ENCODE results near the gene GPRASP1. TPM values are rescaled to one million over a fixed set of nuclear protein-coding genes. Genes with fewer than 3 reads are reported as not detected.
A peak's percentile ranks its signal among the peaks of the same experiment; 100 is the strongest.
"Not testable (repeated sequence)": the region's sequence is repeated elsewhere in the genome, so short reads cannot be mapped to it uniquely, and the experiment has no call there.

Gene GPRASP1
- 0.48 and 0.83 TPM in 2 replicates for total RNA-seq (2014; rRNA removed; shearing (Covaris generic))
- polyA plus RNA-seq (2015; cell fraction: cytosol; rRNA removed): 0.15 and 0.25 TPM in 2 replicates
- 3.8 and 6.0 TPM in 2 replicates for polyA plus RNA-seq (2015; cell fraction: nucleus; rRNA removed)

DNA sequence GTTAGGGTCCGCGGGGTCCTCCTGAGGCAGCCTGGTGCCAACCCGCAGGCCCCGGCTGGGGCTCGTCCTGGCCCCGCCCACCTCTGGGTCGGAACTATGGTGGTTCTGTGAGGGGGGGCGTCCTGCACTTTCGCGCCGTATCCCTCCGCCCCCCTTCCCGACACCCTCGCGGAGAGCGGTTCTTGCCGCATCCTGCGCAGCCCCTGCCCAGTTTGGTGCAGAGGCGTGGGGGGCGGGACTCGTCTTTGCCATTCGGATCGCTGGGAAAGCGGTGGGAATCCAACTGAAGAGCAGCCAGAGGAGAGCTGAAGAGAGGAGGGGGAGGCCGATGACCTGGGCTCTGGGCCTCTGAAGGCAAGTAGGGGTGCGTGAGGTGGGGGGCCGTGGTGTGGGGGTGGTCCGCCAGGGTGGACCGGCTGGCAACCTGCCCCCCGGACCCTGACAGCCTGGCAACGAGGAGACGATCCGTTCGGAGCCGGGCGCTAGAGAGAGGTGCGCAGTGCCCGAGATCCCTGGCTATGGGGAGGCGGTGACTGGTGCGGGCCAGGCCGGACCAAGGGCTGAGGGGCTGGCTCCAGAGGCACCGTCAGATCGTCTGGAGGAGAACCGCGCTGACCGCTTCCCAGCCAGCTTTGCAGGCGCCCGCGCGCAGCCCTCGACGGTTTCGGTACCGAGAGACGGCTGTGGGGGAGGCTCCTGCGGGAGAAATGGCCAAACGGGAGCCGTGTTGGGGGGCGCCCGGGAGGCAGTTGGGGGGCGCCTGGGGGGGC is at the start of gene GPRASP1:
Gene GPRASP1 (plus strand): TSS at position 242 of the 770 bp plus-strand sequence. CDS start 2,431 bp downstream, outside the sequence.
- no peak for DNase-seq (ENCODE audit: low read depth, low spot score)
- in situ Hi-C loops (cut with HindIII; ENCODE audit: low pct_unique_long_range_greater_than_20kb, low sequenced_read_pairs): no loop called here

- DNase-seq (ENCODE audit: low read depth, low spot score): peak; percentile 89
- in situ Hi-C loops (cut with HindIII; ENCODE audit: low pct_unique_long_range_greater_than_20kb, low sequenced_read_pairs): no loop called here
Measured at GRCh38 chrX:102604327-102604726, 47.0 kb upstream of the GPRASP1 start.

- DNase-seq (ENCODE audit: low read depth, low spot score): no peak
- in situ Hi-C loops (cut with HindIII; ENCODE audit: low pct_unique_long_range_greater_than_20kb, low sequenced_read_pairs): no loop called here
Measured at GRCh38 chrX:102606115-102606514, 45.2 kb upstream of the GPRASP1 start.

GRCh38 chrX:102610905-102611304 is 40.4 kb upstream of the GPRASP1 start:
- in situ Hi-C loops (cut with HindIII; ENCODE audit: low pct_unique_long_range_greater_than_20kb, low sequenced_read_pairs): no loop called here
- DNase-seq (ENCODE audit: low read depth, low spot score): no peak

DNA sequence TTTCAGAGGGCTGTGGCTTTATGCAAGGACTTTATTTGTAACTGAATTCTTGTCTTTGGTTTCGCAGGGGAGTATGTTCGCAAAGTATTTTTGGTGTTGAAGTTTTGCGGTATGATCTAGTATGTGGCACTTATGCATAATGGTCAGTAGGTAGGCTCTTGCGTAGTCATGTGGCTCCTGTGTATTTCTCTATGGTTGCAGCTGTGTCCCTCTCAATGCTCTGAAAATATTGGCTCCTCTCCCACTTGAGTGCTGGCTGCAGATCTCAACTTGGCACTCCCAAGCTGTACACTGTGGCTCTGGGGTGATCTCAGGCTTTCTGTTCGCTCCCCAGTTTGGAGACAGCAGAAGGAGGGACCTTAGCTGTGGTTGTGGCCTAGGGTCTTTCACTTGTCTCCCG is 27.2 kb upstream of the GPRASP1 start:
- in situ Hi-C loops (cut with HindIII; ENCODE audit: low pct_unique_long_range_greater_than_20kb, low sequenced_read_pairs): no loop called here
- no peak for DNase-seq (ENCODE audit: low read depth, low spot score)

- no peak for DNase-seq (ENCODE audit: low read depth, low spot score)
Measured at GRCh38 chrX:102627640-102628039, 23.6 kb upstream of the GPRASP1 start.

GRCh38 chrX:102637561-102637960 is 13.7 kb upstream of the GPRASP1 start:
- DNase-seq (ENCODE audit: low read depth, low spot score): no peak
- in situ Hi-C loops (cut with HindIII; ENCODE audit: low pct_unique_long_range_greater_than_20kb, low sequenced_read_pairs): no loop called here

More at GRCh38 chrX:102627640-102628039, 23.6 kb upstream of the GPRASP1 start:
- in situ Hi-C loops (cut with HindIII; ENCODE audit: low pct_unique_long_range_greater_than_20kb, low sequenced_read_pairs): no loop called here

DNA sequence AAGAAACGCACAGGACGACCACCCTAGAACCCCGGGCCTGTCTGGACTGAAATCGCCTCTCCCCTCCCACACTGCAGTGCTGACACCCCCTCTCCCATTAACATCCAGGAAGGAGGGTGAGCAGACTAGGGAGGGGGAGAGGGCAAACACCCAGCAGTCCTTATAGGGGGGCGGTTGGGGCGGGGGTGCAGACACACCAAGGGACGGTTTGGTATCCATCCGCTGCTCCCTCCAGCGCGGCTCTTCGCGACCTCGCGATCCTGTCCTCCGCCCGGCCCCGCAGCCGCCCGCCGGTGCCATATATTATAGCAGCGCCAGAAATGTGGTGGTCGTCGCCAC is 411 bp upstream of the GPRASP1 start:
- in situ Hi-C loops (cut with HindIII; ENCODE audit: low pct_unique_long_range_greater_than_20kb, low sequenced_read_pairs): no loop called here
- no peak for DNase-seq (ENCODE audit: low read depth, low spot score)

GRCh38 chrX:102652031-102652688 is 877 bp downstream of the GPRASP1 start:
- no peak for DNase-seq (ENCODE audit: low read depth, low spot score)
- in situ Hi-C loops (cut with HindIII; ENCODE audit: low pct_unique_long_range_greater_than_20kb, low sequenced_read_pairs): no loop called here

DNA sequence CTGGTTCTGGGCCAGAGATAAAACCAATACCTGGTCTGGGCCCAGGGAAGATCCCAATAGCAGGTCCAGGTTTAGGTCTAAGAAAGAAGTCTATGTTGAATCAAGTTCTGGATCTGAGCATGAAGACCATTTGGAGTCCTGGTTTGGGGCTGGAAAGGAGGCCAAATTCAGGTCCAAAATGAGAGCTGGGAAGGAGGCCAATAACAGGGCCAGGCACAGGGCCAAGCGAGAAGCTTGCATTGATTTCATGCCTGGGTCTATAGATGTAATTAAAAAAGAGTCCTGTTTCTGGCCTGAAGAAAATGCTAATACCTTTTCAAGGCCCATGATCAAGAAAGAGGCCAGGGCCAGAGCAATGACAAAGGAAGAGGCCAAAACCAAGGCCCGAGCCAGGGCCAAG is 3.4 kb downstream of the GPRASP1 start:
- in situ Hi-C loops (cut with HindIII; ENCODE audit: low pct_unique_long_range_greater_than_20kb, low sequenced_read_pairs): no loop called here
- no peak for DNase-seq (ENCODE audit: low read depth, low spot score)

DNA sequence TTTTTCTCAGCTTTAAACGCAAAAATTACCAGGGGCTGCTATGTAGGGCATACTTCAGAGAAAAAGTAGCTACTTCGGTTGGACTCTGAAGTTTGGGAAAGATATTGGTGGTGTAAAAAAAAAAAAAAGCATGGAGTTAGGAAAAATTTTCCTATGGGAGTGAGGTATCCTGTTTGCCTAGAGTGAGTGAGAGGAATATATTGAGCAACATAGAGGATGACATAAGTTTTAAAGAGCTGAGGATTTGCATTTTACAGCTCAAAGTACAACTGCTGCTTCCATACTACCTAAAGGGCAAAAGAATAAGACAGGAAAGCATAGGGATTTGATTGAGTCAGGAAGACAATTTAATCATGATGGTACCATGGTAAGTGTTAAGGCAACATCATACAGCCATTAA is 7.3 kb downstream of the GPRASP1 start:
- in situ Hi-C loops (cut with HindIII; ENCODE audit: low pct_unique_long_range_greater_than_20kb, low sequenced_read_pairs): no loop called here
- DNase-seq (ENCODE audit: low read depth, low spot score): no peak

DNA sequence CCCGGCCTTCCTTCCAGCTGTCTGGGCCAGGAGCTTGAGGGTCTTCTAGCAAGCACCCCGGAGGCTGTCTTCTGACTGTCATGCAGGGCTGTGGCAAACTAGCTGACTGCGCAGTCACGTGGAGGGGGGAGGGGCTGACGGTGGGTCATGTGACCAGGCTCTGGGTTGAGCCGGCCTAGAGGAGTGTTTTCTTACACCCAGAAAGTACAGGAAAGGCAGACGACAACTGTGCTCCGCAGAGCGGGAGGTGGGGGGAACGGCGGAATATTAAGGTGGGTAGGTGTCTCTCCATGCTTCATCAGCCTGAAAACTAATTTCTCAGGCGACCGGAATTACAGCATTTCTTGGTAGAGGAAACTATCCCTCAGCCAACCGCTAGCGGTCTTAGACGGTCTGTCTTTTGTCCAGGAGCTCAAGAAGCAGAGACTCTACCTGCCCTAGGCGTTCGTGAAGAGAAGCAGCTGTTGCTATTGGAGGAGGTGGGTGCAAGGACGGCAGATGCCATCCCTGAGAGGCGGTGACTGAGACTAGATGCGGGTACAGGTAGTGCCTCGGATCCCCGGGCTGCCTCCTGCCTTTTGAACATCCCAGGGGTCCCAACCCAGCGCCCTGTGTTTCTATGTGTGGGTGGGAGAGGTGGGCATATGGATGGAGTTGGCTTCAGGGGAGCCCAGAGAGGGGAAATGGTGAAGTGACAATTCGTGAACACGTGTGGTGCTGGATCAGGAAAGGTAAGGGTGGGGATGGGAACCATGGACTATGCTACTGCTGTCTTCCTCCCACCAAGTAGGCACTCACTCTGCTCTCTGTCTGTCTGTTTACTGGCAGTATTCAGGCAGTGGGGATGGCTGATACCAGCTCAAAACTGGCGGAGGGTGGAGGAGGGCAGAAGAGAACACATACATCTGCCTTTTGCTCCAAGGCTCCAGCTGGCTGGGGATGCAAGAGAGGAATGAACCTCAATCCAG is 8.8 kb downstream of the GPRASP1 start:
- in situ Hi-C loops (cut with HindIII; ENCODE audit: low pct_unique_long_range_greater_than_20kb, low sequenced_read_pairs): no loop called here
- DNase-seq (ENCODE audit: low read depth, low spot score): no peak

GRCh38 chrX:102663820-102664219 is 12.5 kb downstream of the GPRASP1 start:
- DNase-seq (ENCODE audit: low read depth, low spot score); in situ Hi-C loops (cut with HindIII; ENCODE audit: low pct_unique_long_range_greater_than_20kb, low sequenced_read_pairs): not testable (repeated sequence)

DNA sequence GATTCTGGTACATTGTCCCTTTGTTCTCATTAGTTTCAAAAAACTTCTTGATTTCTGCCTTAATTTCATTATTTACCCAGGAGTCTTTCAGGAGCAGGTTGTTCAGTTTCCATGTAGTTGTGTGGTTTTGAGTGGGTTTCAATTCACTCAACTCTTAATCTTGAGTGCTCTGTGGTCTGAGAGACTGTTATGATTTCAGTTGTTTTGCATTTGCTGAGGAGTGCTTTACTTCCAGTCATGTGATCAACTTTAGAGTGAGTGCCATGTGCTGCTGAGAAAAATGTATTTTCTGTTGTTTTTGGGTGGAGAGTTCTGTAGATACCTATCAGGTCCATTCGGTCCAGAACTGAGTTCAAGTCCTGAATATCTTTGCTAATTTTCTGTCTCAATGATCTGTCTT is 15.8 kb downstream of the GPRASP1 start:
- DNase-seq (ENCODE audit: low read depth, low spot score); in situ Hi-C loops (cut with HindIII; ENCODE audit: low pct_unique_long_range_greater_than_20kb, low sequenced_read_pairs): not testable (repeated sequence)

- no peak for DNase-seq (ENCODE audit: low read depth, low spot score)
- in situ Hi-C loops (cut with HindIII; ENCODE audit: low pct_unique_long_range_greater_than_20kb, low sequenced_read_pairs): no loop called here
Measured at GRCh38 chrX:102669526-102669925, 18.2 kb downstream of the GPRASP1 start.

GRCh38 chrX:102672856-102673255 is 21.6 kb downstream of the GPRASP1 start:
- in situ Hi-C loops (cut with HindIII; ENCODE audit: low pct_unique_long_range_greater_than_20kb, low sequenced_read_pairs): no loop called here
- no peak for DNase-seq (ENCODE audit: low read depth, low spot score)

- DNase-seq (ENCODE audit: low read depth, low spot score); in situ Hi-C loops (cut with HindIII; ENCODE audit: low pct_unique_long_range_greater_than_20kb, low sequenced_read_pairs): not testable (repeated sequence)
Measured at GRCh38 chrX:102677479-102677878, 26.2 kb downstream of the GPRASP1 start.

Measured in SK-MEL-5 (cell line).